Fibroblast of villous mesenchyme (primary cell): ENCODE measurements around the gene SLC8A1. TPM values are rescaled to one million over a fixed set of nuclear protein-coding genes. Genes with fewer than 3 reads are reported as not detected.

ENCODE experiments used
- DNase-seq: peaks from one replicate; pipeline ENCODE4 v3.0.0-alpha.2; 2010; ENCODE audit warnings: low read depth
- H3K4me3 ChIP-seq: 2 replicates; pipeline ENCODE4 v1.5.1; 2011; ENCODE audit warnings: low read depth, mild to moderate bottlenecking, low read length
- total RNA-seq: library from RNA; depleted of rRNA; stranded (reverse); fragments of >200 nt; gene quantifications from 2 replicates; pipeline ENCODE4 v1.2.3, GENCODE V29; 2012
- TF ChIP-seq, protein P1 (sequence below): IDR thresholded peaks from 2 replicates; pipeline ENCODE4 v1.5.1; 2012; ENCODE audit warnings: low read depth, mild to moderate bottlenecking, low read length; ENCODE audit not compliant: insufficient read depth

SLC8A1 gene
- total RNA-seq, 1 donor = 98.9 TPM

DNA sequence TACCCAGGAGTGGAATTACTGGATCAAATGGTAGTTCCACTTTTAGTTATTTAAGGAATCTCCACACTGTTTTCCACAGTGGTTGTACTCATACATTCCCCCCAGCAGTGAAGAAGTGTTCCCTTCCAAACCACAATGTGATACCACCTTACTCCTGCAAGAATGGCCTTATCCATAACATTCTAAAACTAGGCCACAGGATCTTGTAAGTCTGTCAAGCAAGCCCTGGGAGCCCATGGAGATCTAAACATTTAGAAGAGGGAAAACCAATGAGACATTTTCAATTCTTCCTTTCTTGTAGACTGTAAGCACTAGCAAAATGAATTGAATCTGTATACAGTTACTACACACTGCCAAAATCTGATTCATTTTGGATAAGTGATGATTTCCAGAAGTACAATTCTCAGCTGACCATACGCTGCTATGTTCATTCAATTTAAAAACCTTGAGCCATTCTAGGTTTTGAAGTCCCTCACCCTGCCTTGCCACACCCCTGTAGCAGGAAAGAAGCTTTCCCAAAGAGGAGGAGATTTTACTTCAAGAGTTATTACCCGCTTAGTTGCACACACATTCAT, 149.1 kb downstream of the SLC8A1 start:
- no peak overlapping the region for H3K4me3 ChIP-seq
- TF ChIP-seq, protein P1, sequence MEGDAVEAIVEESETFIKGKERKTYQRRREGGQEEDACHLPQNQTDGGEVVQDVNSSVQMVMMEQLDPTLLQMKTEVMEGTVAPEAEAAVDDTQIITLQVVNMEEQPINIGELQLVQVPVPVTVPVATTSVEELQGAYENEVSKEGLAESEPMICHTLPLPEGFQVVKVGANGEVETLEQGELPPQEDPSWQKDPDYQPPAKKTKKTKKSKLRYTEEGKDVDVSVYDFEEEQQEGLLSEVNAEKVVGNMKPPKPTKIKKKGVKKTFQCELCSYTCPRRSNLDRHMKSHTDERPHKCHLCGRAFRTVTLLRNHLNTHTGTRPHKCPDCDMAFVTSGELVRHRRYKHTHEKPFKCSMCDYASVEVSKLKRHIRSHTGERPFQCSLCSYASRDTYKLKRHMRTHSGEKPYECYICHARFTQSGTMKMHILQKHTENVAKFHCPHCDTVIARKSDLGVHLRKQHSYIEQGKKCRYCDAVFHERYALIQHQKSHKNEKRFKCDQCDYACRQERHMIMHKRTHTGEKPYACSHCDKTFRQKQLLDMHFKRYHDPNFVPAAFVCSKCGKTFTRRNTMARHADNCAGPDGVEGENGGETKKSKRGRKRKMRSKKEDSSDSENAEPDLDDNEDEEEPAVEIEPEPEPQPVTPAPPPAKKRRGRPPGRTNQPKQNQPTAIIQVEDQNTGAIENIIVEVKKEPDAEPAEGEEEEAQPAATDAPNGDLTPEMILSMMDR = no peak
- DNase-seq = no peak

DNA sequence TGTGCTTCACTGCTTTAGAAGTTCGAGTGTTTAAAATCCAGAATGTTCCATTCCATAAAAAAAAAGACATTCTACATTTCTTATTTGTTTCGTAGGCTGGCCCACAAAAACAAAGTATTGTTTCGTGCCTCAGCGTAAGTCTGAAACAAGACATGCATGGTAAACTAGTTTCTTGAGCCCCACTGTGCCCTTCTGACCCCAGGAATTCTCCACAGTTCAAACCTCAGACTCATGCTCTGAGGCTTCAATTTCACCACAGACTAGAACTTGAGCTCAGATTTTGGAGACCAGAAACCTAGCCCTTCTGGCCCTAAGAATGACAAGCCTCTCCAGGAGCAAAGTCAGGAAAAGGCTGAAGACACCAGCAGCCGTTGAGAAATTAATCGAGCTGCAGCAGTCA, 151.5 kb downstream of the SLC8A1 start:
- DNase-seq = no peak

DNA sequence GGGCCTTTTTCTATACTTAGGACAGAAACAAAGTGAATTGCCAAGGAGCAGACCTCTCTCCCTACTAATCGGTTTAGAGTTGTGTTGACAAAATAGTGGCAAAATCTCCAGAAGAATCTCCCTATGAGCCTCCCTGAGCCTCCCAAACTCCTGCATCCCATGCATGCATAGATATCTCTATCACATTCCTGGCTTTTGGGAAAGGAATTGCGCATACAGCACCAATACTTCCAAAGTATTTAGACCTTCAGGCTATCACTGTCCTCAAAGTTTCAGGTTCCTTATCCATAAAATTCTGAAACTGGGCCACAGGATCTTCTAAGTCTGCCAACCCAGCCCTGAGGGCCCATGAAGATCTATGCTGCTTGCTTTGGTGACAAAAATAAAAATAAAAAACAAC, 152.1 kb downstream of the SLC8A1 start:
- TF ChIP-seq, protein P1 = no peak
- no peak overlapping the region for H3K4me3 ChIP-seq

More for the DNA sequence above, 151.5 kb downstream of the SLC8A1 start:
- TF ChIP-seq, protein P1 = no peak
- no peak overlapping the region for H3K4me3 ChIP-seq

DNA sequence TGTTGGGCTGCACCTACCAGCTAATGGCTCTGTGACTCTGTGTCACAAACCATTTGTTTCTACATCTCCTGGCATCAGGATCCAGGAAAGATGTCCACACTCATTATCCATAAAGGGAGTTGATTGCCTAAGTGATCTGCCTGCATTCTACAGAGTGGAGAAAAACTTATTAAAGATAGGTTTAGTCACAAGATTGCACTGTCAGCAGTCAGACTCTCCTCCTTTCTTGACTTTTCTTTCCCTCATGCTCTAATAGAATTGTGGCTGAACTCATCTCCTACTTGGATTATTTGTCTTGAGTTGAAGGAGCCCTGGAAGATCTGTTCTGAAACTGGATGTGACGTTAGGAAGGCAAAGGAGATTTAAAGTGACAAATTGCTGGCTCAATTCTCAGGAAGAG, 152.7 kb downstream of the SLC8A1 start:
- TF ChIP-seq, protein P1 = no peak
- no peak overlapping the region for H3K4me3 ChIP-seq
- no peak for DNase-seq

More for the DNA sequence above, 152.1 kb downstream of the SLC8A1 start:
- DNase-seq = no peak

DNA sequence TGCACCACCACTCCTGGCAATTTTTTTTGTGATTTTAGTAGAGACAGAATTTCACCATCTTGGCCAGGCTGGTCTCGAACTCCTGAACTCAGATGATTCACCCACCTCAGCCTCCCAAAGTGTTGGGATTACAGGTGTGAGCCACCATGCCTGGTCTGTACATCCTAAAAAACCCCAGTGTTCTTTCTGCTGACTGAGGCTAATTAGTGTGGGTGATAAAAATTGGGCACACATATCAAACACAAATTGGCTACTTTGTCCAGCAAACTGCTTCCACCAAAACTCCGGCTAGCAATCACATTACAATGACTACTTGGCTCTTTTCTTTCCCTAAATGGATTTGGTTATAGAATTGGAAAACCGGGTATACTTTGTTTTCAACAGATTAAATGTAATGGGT, 153.9 kb downstream of the SLC8A1 start:
- H3K4me3 ChIP-seq = no peak overlapping the region
- TF ChIP-seq, protein P1 = no peak
- no peak for DNase-seq

DNA sequence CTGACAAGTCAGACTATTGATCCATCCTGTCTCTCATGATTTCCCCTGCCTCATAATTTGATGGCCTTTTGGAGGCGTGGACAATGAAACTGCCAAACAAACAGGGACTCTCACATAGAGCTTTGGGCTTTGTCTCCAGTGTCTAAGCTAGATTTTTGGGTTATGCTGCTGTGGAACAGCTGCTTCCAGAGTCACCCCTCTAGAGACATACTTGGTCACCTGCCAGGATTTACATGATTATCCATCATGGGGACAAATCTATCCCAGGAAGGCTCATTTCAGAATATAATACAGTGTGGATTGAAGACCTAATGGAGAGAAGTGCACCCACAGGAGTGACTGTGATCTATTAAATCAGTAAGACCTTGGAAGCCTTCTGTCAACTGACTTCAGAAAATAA, 159.6 kb downstream of the SLC8A1 start:
- TF ChIP-seq, protein P1 = no peak
- no peak for DNase-seq
- no peak overlapping the region for H3K4me3 ChIP-seq
